ENCODE data around the gene MIPOL1.
A peak's percentile ranks its signal among the peaks of the same experiment; 100 is the strongest.

Gene MIPOL1

DNA sequence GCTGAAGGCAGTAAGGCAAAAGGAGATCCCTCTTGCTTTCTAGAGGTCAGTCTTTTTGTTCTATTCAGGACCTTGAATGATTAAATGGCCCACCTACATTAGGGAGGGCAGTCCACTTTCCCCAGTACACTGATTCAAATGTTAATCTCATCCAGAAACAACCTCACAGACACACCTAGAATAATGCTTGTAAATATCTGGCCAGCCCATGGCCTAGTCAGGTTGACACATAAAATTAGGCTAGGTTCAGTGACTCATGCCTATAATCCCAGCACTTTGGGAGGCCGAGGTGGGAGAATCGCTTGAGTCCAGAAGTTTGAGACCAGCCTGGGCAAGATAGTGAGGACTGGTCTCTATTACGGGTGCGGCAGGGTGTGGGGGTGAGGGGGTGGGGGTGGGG, 43.5 kb downstream of the MIPOL1 start:
- DNase-seq (ENCODE audit: low read depth) = no peak
- TF ChIP-seq, protein P1, sequence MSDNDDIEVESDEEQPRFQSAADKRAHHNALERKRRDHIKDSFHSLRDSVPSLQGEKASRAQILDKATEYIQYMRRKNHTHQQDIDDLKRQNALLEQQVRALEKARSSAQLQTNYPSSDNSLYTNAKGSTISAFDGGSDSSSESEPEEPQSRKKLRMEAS (IDR thresholded peaks at IDR 0.05; ENCODE audit: low read depth, low read length) = no peak
- TF ChIP-seq POLR2A (IDR thresholded peaks at IDR 0.05; ENCODE audit: extremely low read depth, insufficient read length) (no peak), MYC (IDR thresholded peaks at IDR 0.05; ENCODE audit: low read depth, low read length) (no peak)
- TF ChIP-seq, protein P2, sequence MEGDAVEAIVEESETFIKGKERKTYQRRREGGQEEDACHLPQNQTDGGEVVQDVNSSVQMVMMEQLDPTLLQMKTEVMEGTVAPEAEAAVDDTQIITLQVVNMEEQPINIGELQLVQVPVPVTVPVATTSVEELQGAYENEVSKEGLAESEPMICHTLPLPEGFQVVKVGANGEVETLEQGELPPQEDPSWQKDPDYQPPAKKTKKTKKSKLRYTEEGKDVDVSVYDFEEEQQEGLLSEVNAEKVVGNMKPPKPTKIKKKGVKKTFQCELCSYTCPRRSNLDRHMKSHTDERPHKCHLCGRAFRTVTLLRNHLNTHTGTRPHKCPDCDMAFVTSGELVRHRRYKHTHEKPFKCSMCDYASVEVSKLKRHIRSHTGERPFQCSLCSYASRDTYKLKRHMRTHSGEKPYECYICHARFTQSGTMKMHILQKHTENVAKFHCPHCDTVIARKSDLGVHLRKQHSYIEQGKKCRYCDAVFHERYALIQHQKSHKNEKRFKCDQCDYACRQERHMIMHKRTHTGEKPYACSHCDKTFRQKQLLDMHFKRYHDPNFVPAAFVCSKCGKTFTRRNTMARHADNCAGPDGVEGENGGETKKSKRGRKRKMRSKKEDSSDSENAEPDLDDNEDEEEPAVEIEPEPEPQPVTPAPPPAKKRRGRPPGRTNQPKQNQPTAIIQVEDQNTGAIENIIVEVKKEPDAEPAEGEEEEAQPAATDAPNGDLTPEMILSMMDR (IDR thresholded peaks at IDR 0.05; ENCODE audit: low read depth, low read length) = no peak
- H3K4me3 ChIP-seq (ENCODE audit: low read depth, low read length) = no peak overlapping the region

DNA sequence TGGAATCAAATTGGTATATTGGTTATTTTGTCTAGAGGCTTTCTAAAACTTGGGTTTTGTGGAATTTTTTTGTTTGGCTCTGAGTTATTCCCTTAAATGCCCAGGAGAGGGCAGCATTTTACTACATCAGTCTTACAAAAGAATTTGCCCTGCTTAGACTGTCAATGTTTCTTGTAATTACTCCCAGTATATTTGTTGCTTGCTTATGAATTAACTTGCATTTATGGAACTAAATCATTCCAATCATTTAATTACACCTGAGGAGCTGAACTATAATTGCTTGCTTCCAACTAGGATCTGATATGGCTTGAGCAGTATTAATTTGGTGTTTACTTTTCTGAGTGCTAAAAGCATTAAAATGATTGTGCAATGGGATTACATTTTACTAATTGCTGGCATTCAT, 48.7 kb downstream of the MIPOL1 start:
- TF ChIP-seq POLR2A (IDR thresholded peaks at IDR 0.05; ENCODE audit: extremely low read depth, insufficient read length) (no peak), MYC (IDR thresholded peaks at IDR 0.05; ENCODE audit: low read depth, low read length) (no peak)
- TF ChIP-seq, protein P2 (IDR thresholded peaks at IDR 0.05; ENCODE audit: low read depth, low read length) = peak; percentile 37
- H3K4me3 ChIP-seq (ENCODE audit: low read depth, low read length) = no peak overlapping the region
- peak; percentile 52 for DNase-seq (ENCODE audit: low read depth)

DNA sequence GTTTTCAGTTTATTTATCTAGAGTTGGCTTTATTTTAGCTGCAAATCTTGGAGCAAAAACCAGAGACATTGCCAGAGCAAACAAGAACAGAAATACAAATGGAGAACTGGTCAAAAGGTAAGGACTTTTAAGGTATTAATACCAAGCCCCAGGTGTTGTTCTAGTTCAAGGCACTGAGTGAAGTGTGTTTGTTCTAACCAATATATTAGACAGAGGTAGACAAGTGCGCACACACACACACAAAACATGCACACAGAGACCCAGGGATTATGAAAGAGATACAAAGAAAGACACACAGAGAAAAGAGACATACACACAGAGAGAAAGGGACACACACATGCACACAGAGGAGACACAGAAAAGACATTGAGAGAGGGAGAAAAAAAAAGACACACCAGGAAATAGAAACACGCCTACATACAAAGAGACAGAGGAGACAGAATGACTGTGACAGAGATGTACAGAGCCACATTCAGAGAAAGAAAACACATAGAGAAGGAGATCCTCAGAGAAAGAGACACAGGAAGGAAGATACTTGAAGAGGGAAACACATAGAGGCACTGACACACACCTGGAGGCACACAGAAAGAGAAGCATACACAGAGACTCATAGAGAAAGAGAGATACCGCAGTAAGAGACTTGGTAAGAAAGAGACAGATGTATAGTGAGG, 50.2 kb downstream of the MIPOL1 start:
- no peak for TF ChIP-seq MYC (IDR thresholded peaks at IDR 0.05; ENCODE audit: low read depth, low read length)
- TF ChIP-seq POLR2A (IDR thresholded peaks at IDR 0.05; ENCODE audit: extremely low read depth, insufficient read length) = no peak
- TF ChIP-seq, protein P2 (IDR thresholded peaks at IDR 0.05; ENCODE audit: low read depth, low read length) = no peak
- H3K4me3 ChIP-seq (ENCODE audit: low read depth, low read length) = no peak overlapping the region
- DNase-seq (ENCODE audit: low read depth) = no peak

DNA sequence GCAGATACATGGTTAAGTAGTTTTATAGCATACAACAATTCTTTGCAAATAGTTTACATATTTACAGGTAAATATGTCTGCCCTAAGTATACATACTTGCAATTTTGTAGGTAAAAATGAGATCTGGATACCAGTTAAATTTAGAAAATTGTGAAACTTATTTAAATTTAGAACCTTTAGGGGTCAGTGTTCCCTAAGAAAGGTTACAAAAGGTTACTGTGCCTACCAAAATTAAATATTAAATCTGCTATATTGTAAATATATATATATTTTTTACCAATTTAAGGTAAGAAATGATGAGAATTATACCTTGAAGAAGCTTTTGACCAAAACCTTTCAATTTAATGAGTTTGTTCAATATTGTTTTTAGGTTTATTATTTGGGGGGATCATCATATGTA, 54.0 kb downstream of the MIPOL1 start:
- TF ChIP-seq, protein P2 (IDR thresholded peaks at IDR 0.05; ENCODE audit: low read depth, low read length) = no peak
- TF ChIP-seq MYC (IDR thresholded peaks at IDR 0.05; ENCODE audit: low read depth, low read length) (no peak), POLR2A (IDR thresholded peaks at IDR 0.05; ENCODE audit: extremely low read depth, insufficient read length) (no peak)
- TF ChIP-seq, protein P1 (IDR thresholded peaks at IDR 0.05; ENCODE audit: low read depth, low read length) = no peak
- no peak overlapping the region for H3K4me3 ChIP-seq (ENCODE audit: low read depth, low read length)
- DNase-seq (ENCODE audit: low read depth) = no peak

DNA sequence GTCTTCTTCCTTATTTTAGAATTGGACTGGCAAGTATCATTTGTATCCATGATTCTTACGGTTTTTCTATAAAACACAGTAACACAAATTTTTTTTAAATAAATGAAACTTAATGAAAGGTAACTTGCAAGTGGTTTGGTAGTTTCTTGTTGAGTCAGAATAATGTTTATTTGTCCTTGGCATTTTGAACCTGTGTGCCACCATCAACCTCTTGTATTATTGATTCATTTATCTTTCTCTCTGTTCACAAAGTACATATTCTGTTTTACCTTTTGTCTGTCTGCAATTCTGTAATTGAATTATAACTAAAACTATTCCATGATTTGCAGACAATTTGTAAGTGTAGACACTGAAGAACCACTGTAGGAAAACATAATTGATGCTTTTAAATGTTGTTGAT, 54.7 kb downstream of the MIPOL1 start:
- DNase-seq (ENCODE audit: low read depth) = no peak
- no peak overlapping the region for H3K4me3 ChIP-seq (ENCODE audit: low read depth, low read length)
- TF ChIP-seq POLR2A (IDR thresholded peaks at IDR 0.05; ENCODE audit: extremely low read depth, insufficient read length) (no peak), MYC (IDR thresholded peaks at IDR 0.05; ENCODE audit: low read depth, low read length) (no peak)
- TF ChIP-seq, protein P1 (IDR thresholded peaks at IDR 0.05; ENCODE audit: low read depth, low read length) = no peak
- TF ChIP-seq, protein P2 (IDR thresholded peaks at IDR 0.05; ENCODE audit: low read depth, low read length) = no peak

DNA sequence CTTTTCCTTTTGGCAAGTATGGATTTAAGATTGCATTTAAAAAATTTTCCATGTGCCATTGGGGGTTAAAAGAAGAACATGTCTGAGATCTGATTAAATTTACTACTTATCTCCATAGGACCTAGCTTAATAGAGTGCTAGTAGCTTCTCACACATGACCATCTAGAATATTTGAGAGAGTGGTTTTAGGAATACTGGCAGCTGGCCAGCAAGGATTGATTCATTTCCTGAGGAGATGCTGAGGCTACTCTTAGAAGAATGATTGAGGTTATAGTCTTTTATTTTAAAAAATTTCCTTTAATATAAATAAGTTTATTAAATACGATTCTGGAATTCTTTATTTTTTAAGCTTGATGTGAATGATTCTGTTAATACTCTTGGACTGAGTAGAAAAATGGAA, 56.2 kb downstream of the MIPOL1 start:
- no peak for TF ChIP-seq POLR2A (IDR thresholded peaks at IDR 0.05; ENCODE audit: extremely low read depth, insufficient read length)
- TF ChIP-seq, protein P1 (IDR thresholded peaks at IDR 0.05; ENCODE audit: low read depth, low read length) = no peak
- TF ChIP-seq, protein P2 (IDR thresholded peaks at IDR 0.05; ENCODE audit: low read depth, low read length) = no peak
- no peak for TF ChIP-seq MYC (IDR thresholded peaks at IDR 0.05; ENCODE audit: low read depth, low read length)
- no peak for DNase-seq (ENCODE audit: low read depth)
- H3K4me3 ChIP-seq (ENCODE audit: low read depth, low read length) = no peak overlapping the region
